ENCODE results near the gene GKN1. TPM values are rescaled to one million over a fixed set of nuclear protein-coding genes. Genes with fewer than 3 reads are reported as not detected.

The GKN1 gene
- total RNA-seq, 1 experiment from 2014 or later = not detected

DNA sequence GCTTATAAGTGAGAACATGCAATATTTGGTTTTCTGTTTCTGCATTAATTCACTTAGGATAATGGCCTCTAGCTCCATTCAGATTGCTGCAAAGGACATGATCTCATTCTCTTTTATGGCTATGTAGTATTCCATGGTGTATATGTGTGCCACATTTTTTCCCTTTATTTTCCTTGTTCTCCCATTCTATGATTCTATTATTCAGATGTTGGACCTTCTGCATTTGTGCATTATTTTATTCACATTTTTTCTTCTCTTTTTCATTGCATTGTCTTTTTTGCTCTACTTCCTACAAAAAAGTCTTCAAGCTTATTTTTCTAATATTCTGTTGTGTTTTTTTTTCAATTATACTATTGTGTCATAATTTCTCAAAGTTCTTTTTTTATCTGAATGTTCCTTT lies 27.4 kb downstream of the GKN1 start:
- no peak overlapping the region for H2BK12ac ChIP-seq (ENCODE audit: insufficient read length, low read depth, low read length)
- H3K14ac ChIP-seq (ENCODE audit: insufficient read depth, low read length) = no peak overlapping the region
- Mint-ChIP-seq H3K36me3 (ENCODE audit: insufficient read depth in 1 of 3, low read depth in 3 of 3) (no peaks in the 10 kb centered on the region; a peak in 2 of 7 replicates), H3K27me3 (ENCODE audit: low read depth) (peaks cover 7% of the 10 kb centered on the region), H3K9me3 (peaks cover 13 to 21% of the 10 kb centered on the region in 2 experiments), H3K4me1 (no peaks in the 10 kb centered on the region), H3K27ac (no peak overlapping the region), H3K4me3 (no peak overlapping the region)
- H2AK5ac ChIP-seq (ENCODE audit: insufficient read length, low read length) = no peak overlapping the region
- H3K9ac ChIP-seq (ENCODE audit: extremely low read depth, insufficient read length, low read length) = no peak overlapping the region
- no peak overlapping the region for H4K91ac ChIP-seq (ENCODE audit: insufficient read length, low read depth, low read length)
- TF ChIP-seq CTCF (conservative IDR thresholded peaks at IDR 0.05) = no peak
- no peak overlapping the region for H3T11ph ChIP-seq (ENCODE audit: low read length)
- no peaks in the 10 kb centered on the region for H3K79me2 ChIP-seq (ENCODE audit: insufficient read depth, low read length)
- H3K4ac ChIP-seq (ENCODE audit: low read depth, low read length) = no peak overlapping the region
- DNase-seq = no peak
- H2BK20ac ChIP-seq (ENCODE audit: low read depth, low read length, poor library complexity, severe bottlenecking) = no peak overlapping the region
- H3K56ac ChIP-seq (ENCODE audit: insufficient read length, low read depth, low read length) = no peak overlapping the region
- H4K5ac ChIP-seq (ENCODE audit: insufficient read length, low read depth, low read length) = no peak overlapping the region
- no peaks in the 10 kb centered on the region for H3K4me1 ChIP-seq (ENCODE audit: insufficient read depth, low read length)
- no peak overlapping the region for H3K4me2 ChIP-seq (ENCODE audit: insufficient read depth, insufficient read length, low read length)
- H3K27me3 ChIP-seq (ENCODE audit: insufficient read depth, low read length) = no peaks in the 10 kb centered on the region
- no peaks in the 10 kb centered on the region for H3K79me1 ChIP-seq (ENCODE audit: insufficient read depth, low read depth, low read length, poor library complexity, severe bottlenecking)
- no peak overlapping the region for H3K23ac ChIP-seq (ENCODE audit: insufficient read length, low read depth, low read length)
- no peak overlapping the region for H4K8ac ChIP-seq (replicated peaks; ENCODE audit: insufficient read length, low read depth, low read length)
- H3K18ac ChIP-seq (ENCODE audit: insufficient read length, low read depth, low read length) = no peak overlapping the region
- H3K23me2 ChIP-seq (ENCODE audit: insufficient read length, low read depth, low read length, poor library complexity, severe bottlenecking) = no peaks in the 10 kb centered on the region
- H3K27ac ChIP-seq (ENCODE audit: insufficient read length, low read depth, low read length) = no peak overlapping the region
- H2BK120ac ChIP-seq (ENCODE audit: low read depth, low read length, poor library complexity, severe bottlenecking) = no peak overlapping the region
- no peaks in the 10 kb centered on the region for H4K20me1 ChIP-seq (ENCODE audit: control insufficient read depth, insufficient read depth, insufficient read length)
- H2BK5ac ChIP-seq (ENCODE audit: insufficient read length, low read length) = no peak overlapping the region
- H2BK15ac ChIP-seq (ENCODE audit: low read depth, low read length) = no peak overlapping the region
- no peak overlapping the region for H2AFZ ChIP-seq (ENCODE audit: low read length)
- H3K9me3 ChIP-seq (ENCODE audit: control insufficient read depth, low read depth, low read length) = no peaks in the 10 kb centered on the region
